Measurements from ENCODE around the gene NMU.

Gene NMU

DNA sequence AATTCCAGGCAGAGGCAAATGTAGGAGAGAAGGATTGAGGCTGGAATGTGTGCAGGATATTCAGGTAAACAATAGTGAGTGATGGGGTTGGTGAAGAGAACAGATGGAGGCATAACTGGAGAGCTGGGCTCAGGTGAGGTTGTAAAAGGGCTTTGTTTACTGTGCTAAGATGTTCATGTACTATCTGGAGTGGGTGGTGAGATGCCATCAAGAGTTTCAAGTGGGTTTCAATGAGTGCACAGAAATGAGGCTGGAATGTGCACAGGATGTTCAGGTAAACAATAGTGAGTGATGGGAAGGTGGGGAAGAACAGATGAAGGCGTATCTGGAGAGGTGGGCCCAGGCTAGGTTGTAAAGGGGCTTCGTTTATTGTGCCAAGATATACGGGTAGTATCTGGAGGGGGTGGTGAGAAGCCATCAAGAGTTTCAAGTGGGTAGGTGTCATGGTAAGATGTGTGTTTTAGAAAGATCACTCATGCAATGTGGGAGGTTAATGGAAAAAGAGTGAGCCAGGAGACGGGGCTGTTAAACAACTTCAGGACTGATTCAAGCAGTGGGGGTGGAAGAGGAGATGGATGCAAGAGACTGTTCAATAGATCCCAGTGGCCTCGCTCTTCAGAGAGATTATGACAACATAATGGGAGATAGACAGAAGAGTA is 25.4 kb upstream of the NMU start:
- H3K4me1 Mint-ChIP-seq, result no peaks in the 10 kb centered on the region
- no peaks in the 10 kb centered on the region for H3K9me3 Mint-ChIP-seq
- DNase-seq, result no peak
- H3K36me3 Mint-ChIP-seq (ENCODE audit: low read depth), result no peaks in the 10 kb centered on the region
- no peak overlapping the region for H3K27ac Mint-ChIP-seq
- peaks cover 4% of the 10 kb centered on the region for H3K27me3 Mint-ChIP-seq (ENCODE audit: low read depth, poor library complexity)
- TF ChIP-seq, protein P1, sequence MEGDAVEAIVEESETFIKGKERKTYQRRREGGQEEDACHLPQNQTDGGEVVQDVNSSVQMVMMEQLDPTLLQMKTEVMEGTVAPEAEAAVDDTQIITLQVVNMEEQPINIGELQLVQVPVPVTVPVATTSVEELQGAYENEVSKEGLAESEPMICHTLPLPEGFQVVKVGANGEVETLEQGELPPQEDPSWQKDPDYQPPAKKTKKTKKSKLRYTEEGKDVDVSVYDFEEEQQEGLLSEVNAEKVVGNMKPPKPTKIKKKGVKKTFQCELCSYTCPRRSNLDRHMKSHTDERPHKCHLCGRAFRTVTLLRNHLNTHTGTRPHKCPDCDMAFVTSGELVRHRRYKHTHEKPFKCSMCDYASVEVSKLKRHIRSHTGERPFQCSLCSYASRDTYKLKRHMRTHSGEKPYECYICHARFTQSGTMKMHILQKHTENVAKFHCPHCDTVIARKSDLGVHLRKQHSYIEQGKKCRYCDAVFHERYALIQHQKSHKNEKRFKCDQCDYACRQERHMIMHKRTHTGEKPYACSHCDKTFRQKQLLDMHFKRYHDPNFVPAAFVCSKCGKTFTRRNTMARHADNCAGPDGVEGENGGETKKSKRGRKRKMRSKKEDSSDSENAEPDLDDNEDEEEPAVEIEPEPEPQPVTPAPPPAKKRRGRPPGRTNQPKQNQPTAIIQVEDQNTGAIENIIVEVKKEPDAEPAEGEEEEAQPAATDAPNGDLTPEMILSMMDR (IDR thresholded peaks at IDR 0.05), result no peak
- no peak overlapping the region for H3K4me3 Mint-ChIP-seq

GRCh38 chr4:55658657-55659056 is 22.6 kb upstream of the NMU start:
- TF ChIP-seq, protein P1 (IDR thresholded peaks at IDR 0.05), result no peak
- H3K27ac Mint-ChIP-seq, result no peak overlapping the region
- H3K27me3 Mint-ChIP-seq (ENCODE audit: low read depth, poor library complexity), result no peaks in the 10 kb centered on the region
- H3K9me3 Mint-ChIP-seq, result no peaks in the 10 kb centered on the region
- no peaks in the 10 kb centered on the region for H3K36me3 Mint-ChIP-seq (ENCODE audit: low read depth)
- no peak overlapping the region for H3K4me3 Mint-ChIP-seq
- no peaks in the 10 kb centered on the region for H3K4me1 Mint-ChIP-seq
- DNase-seq, result no peak

GRCh38 chr4:55654131-55654530 is 18.0 kb upstream of the NMU start:
- DNase-seq, result no peak
- Mint-ChIP-seq H3K27me3 (ENCODE audit: low read depth, poor library complexity) (no peaks in the 10 kb centered on the region), H3K27ac (no peak overlapping the region), H3K4me3 (no peak overlapping the region), H3K9me3 (peaks cover 7% of the 10 kb centered on the region), H3K36me3 (ENCODE audit: low read depth) (no peaks in the 10 kb centered on the region), H3K4me1 (no peaks in the 10 kb centered on the region)
- TF ChIP-seq, protein P1 (IDR thresholded peaks at IDR 0.05), result no peak

DNA sequence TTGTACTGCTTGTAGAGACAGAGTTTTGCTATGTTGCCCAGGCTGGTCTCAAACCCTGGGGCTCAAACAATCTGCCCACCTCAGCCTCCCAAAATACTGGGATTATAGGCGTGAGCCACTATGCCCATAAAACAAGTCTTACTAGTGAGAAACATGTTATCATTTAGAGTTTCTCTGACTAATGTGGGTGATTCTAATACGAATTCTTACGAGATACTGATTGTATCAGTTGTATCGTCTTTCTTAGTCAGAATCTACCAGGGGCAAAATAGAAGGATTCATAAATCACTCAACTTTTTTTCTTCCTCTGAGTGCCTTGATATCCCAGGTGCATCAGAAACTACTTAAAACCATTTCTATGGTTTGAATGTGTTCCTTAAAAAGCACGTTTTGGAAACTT is 14.4 kb upstream of the NMU start:
- no peak for DNase-seq
- Mint-ChIP-seq H3K9me3 (peaks cover 7% of the 10 kb centered on the region), H3K4me1 (no peaks in the 10 kb centered on the region), H3K27ac (no peak overlapping the region), H3K36me3 (ENCODE audit: low read depth) (no peaks in the 10 kb centered on the region), H3K27me3 (ENCODE audit: low read depth, poor library complexity) (peaks cover 3% of the 10 kb centered on the region), H3K4me3 (no peak overlapping the region)
- TF ChIP-seq, protein P1 (IDR thresholded peaks at IDR 0.05), result no peak

GRCh38 chr4:55637272-55637820 is 1.2 kb upstream of the NMU start:
- Mint-ChIP-seq H3K9me3 (no peaks in the 10 kb centered on the region), H3K4me3 (peak overlapping the region; percentile 59), H3K27me3 (ENCODE audit: low read depth, poor library complexity) (peaks cover 29% of the 10 kb centered on the region), H3K36me3 (ENCODE audit: low read depth) (peaks cover 5% of the 10 kb centered on the region), H3K4me1 (peaks cover 46% of the 10 kb centered on the region), H3K27ac (no peak overlapping the region)
- DNase-seq, result peak; percentile 44
- TF ChIP-seq, protein P1 (IDR thresholded peaks at IDR 0.05), result no peak

DNA sequence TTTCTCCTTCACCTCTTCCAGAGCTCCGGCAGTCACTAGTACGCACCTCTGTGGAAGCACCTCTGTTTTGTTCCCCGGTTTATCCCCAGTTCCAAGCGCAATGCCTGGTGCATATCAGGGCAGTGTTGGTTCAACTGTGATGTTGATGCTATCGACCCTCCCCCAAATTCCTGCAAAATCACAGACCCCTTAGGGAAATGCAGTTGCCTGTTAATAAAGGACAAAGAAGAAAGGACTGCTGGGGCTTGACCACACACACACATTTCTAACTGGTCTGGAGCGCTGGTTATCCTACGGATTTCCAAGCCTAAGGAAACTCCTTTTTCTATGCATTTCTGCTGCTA is 530 bp upstream of the NMU start:
- Mint-ChIP-seq H3K36me3 (ENCODE audit: low read depth) (peaks cover 9% of the 10 kb centered on the region), H3K27me3 (ENCODE audit: low read depth, poor library complexity) (peaks cover 32% of the 10 kb centered on the region), H3K27ac (no peak overlapping the region), H3K9me3 (peaks cover 4% of the 10 kb centered on the region), H3K4me3 (peak overlapping the region; percentile 89), H3K4me1 (peaks cover 46% of the 10 kb centered on the region)
- DNase-seq, result peak; percentile 11
- TF ChIP-seq, protein P1 (IDR thresholded peaks at IDR 0.05), result no peak
